NB4 (cell line): ENCODE data around the gene RALY.

Experiments
- DNase-seq: peaks from one replicate; pipeline ENCODE4 v3.0.0; 2010; ENCODE audit warnings: low read depth
- H3K4me3 ChIP-seq: one replicate; pipeline ENCODE4 v1.5.1; 2011; ENCODE audit warnings: mild to moderate bottlenecking, low read depth, low read length, moderate library complexity
- MYC ChIP-seq: IDR thresholded peaks from 2 replicates; pipeline ENCODE4 v1.6.1; 2011; ENCODE audit warnings: low read depth, low read length
- POLR2A ChIP-seq: IDR thresholded peaks from 2 replicates; pipeline ENCODE4 v1.6.1; 2011; ENCODE audit warnings: mild to moderate bottlenecking; ENCODE audit not compliant: insufficient read length; ENCODE audit errors: extremely low read depth
- TF ChIP-seq, protein P1 (sequence below): IDR thresholded peaks from 2 replicates; pipeline ENCODE4 v1.6.1; 2011; ENCODE audit warnings: low read depth, low read length
- TF ChIP-seq, protein P2 (sequence below): IDR thresholded peaks from one replicate; pipeline ENCODE4 v1.5.1; 2012; ENCODE audit warnings: low read depth, low read length

Gene RALY

DNA sequence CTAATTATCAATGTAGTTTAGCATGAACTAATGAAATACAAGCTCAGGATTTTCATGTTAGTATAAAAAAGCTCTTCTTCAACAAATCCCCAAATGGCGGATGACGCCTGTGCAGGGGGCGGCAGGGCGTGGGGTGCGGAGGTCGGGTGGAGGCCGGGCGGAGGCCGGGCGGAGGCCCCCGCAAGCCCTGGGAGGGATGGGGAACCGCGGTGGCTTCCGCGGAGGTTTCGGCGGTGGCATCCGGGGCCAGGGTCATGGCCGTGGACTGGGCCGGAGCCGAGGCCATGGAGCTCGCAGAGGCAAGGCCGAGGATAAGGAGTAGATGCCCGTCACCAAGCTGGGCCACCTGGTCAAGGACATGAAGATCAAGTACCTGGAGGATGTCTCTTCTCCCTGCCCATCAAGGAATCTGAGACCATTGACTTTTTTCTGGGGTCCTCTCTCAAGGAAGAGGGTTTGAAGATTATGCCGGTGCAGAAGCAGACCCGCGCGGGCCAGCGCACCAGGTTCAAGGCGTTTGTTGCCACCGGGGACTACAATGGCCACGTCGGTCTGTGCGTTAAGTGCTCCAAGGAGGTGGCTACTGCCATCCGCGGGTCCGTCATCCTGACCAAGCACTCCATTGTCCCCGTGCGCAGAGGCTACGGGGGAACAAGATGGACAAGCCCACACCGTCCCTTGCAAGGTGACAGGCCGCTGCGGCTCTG lies 128.7 kb downstream of the RALY start:
- H3K4me3 ChIP-seq = no peak overlapping the region
- DNase-seq = no peak
- TF ChIP-seq, protein P1, sequence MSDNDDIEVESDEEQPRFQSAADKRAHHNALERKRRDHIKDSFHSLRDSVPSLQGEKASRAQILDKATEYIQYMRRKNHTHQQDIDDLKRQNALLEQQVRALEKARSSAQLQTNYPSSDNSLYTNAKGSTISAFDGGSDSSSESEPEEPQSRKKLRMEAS = no peak
- no peak for TF ChIP-seq POLR2A
- no peak for TF ChIP-seq MYC
- TF ChIP-seq, protein P2, sequence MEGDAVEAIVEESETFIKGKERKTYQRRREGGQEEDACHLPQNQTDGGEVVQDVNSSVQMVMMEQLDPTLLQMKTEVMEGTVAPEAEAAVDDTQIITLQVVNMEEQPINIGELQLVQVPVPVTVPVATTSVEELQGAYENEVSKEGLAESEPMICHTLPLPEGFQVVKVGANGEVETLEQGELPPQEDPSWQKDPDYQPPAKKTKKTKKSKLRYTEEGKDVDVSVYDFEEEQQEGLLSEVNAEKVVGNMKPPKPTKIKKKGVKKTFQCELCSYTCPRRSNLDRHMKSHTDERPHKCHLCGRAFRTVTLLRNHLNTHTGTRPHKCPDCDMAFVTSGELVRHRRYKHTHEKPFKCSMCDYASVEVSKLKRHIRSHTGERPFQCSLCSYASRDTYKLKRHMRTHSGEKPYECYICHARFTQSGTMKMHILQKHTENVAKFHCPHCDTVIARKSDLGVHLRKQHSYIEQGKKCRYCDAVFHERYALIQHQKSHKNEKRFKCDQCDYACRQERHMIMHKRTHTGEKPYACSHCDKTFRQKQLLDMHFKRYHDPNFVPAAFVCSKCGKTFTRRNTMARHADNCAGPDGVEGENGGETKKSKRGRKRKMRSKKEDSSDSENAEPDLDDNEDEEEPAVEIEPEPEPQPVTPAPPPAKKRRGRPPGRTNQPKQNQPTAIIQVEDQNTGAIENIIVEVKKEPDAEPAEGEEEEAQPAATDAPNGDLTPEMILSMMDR = no peak

DNA sequence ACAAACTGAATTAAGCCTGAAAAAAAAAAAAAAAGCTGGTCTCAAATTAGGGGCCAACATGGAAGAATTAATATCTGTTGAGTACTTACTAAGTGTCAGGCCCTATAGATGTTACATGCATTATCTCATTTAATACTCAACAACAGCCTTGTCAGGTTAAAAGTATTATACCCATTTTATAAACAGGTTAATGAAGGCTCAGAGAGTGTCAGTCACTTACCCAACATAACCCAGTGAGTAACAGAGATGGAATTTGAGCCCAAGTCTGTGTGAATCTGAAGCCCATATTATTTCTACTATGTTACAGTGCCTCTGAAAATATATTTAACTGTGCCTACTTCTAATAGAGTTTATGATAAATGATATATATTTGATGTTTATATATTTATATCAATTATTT lies 129.6 kb downstream of the RALY start:
- no peak for TF ChIP-seq MYC
- TF ChIP-seq, protein P1 = no peak
- TF ChIP-seq POLR2A = no peak
- TF ChIP-seq, protein P2 = no peak
- H3K4me3 ChIP-seq = no peak overlapping the region
- DNase-seq = no peak

DNA sequence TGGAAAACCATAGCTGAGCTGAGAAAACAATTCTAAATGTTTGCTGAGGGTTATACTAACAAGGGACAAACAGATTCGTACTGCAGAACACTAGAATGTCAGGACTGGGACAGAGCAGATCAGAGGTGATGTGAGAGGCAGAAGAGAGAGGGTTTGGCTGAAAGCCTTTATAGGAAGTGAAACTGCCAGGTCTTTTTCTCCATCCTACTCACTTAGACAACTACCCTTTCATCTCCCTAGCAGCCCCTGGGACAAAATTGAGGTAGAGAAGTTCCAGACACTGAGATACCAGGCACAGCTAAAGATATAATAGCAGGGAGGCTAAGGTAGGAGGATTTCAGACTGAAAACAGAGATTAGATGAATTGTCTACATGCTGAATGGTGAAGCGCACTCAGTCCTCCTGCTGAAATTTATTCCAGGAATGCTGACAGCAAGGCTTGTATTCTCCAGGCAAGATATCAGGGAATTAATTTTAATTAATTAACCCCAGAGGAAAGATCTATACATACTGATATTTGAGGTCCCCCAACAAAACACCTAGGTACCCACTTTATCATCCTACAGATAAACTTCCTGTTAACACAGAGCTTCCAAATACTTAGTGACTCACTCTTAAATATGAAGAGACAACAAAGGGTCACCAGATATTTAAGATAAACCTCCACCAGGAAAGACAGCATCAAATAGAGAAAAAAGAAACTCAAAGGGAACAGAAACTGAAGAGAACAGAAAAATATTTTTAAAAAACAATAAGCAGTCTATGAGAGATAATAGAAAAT lies 130.9 kb downstream of the RALY start:
- TF ChIP-seq POLR2A (no peak), MYC (no peak)
- TF ChIP-seq, protein P2 = no peak
- TF ChIP-seq, protein P1 = no peak
- DNase-seq = peak; percentile 32
- no peak overlapping the region for H3K4me3 ChIP-seq

DNA sequence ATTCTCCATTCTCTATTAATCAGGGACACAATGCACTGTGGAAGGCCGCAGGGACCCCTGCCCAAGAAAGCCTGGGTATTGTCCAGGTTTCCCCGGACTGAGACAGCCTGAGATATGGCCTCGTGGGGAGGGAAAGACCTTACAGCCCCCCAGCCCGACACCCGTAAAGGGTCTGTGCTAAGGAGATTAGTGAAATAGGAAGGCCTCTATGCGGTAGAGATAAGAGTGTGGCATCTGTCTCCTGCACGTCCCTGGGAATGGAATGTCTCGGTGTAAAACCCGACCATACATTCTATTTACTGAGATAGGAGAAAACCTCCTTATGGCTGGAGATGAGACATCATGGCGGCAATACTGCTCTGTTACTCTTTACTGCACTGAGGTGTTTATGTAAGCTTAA lies 134.1 kb downstream of the RALY start:
- no peak for TF ChIP-seq MYC
- TF ChIP-seq POLR2A = no peak
- TF ChIP-seq, protein P1 = no peak
- TF ChIP-seq, protein P2 = no peak
- no peak for DNase-seq
- H3K4me3 ChIP-seq = no peak overlapping the region

DNA sequence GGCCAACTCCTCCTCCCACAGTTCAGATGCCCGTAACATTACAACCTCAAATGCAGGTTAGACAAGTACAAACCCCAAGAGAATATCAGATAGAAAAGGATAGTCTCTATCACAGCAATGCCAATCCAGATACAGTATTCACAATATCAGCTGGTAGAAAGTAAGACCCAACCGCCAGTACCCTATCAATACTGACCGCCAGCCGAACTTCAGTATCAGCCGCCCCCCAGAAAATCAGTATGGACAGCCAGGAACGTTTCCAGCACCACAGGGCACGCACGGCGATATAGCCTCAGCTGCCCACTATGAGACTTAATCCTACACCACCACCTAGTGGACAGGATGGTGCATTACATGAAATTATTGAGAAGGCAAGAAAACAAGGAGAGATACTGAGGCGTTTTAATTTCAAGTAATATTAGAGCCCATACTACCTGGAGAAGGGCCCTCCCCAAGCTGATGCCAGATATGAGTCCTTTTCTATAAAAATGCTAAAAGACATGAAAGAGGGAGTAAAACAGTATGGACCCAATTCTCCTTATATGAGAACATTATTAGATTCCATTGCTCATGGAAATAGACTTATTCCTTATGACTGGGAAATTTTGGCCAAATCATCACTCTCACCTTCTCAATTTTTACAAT lies 135.9 kb downstream of the RALY start:
- DNase-seq = peak; percentile 81
- peak; percentile 61 for TF ChIP-seq MYC
- TF ChIP-seq, protein P1 = peak; percentile 63
- TF ChIP-seq, protein P2 = peak; percentile 80
- no peak for TF ChIP-seq POLR2A
- no peak overlapping the region for H3K4me3 ChIP-seq
